PFSK-1 (cell line): ENCODE data around the gene AGPAT3.

Source experiments
- POLR2AphosphoS5 ChIP-seq: IDR thresholded peaks from 2 replicates; pipeline ENCODE4 v1.6.1; 2012; ENCODE audit warnings: low read depth, mild to moderate bottlenecking, control low read depth, low read length, moderate library complexity
- TAF1 ChIP-seq: IDR thresholded peaks from 2 replicates; pipeline ENCODE4 v1.6.1; 2012; ENCODE audit warnings: low read length, control low read depth, borderline replicate concordance; ENCODE audit not compliant: insufficient read depth
- TF ChIP-seq, protein P1 (sequence below), 2 experiments: IDR thresholded peaks; 2 replicates each; pipeline versions ENCODE4 v1.6.1 to v1.8.0; 2011 to 2012; ENCODE audit warnings: low read depth in 2 of 2, low read length in 2 of 2, control low read depth in 1 of 2, inconsistent platforms in 1 of 2, mild to moderate bottlenecking in 1 of 2, moderate library complexity in 1 of 2; ENCODE audit not compliant: insufficient read depth in 1 of 2

GRCh38 chr21:43816611-43817071 is 48.4 kb upstream of the AGPAT3 start:
- TF ChIP-seq, protein P1, sequence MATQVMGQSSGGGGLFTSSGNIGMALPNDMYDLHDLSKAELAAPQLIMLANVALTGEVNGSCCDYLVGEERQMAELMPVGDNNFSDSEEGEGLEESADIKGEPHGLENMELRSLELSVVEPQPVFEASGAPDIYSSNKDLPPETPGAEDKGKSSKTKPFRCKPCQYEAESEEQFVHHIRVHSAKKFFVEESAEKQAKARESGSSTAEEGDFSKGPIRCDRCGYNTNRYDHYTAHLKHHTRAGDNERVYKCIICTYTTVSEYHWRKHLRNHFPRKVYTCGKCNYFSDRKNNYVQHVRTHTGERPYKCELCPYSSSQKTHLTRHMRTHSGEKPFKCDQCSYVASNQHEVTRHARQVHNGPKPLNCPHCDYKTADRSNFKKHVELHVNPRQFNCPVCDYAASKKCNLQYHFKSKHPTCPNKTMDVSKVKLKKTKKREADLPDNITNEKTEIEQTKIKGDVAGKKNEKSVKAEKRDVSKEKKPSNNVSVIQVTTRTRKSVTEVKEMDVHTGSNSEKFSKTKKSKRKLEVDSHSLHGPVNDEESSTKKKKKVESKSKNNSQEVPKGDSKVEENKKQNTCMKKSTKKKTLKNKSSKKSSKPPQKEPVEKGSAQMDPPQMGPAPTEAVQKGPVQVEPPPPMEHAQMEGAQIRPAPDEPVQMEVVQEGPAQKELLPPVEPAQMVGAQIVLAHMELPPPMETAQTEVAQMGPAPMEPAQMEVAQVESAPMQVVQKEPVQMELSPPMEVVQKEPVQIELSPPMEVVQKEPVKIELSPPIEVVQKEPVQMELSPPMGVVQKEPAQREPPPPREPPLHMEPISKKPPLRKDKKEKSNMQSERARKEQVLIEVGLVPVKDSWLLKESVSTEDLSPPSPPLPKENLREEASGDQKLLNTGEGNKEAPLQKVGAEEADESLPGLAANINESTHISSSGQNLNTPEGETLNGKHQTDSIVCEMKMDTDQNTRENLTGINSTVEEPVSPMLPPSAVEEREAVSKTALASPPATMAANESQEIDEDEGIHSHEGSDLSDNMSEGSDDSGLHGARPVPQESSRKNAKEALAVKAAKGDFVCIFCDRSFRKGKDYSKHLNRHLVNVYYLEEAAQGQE (IDR thresholded peaks at IDR 0.05; ENCODE audit: insufficient read depth in 1 of 2, low read depth in 2 of 2, low read length in 2 of 2) = no peak
- TF ChIP-seq TAF1 (no peak), POLR2AphosphoS5 (no peak)
